GM19452 (cell line): ENCODE measurements around the gene KY.

Source experiments
- ATAC-seq: cut with Tn5 transposase; IDR thresholded peaks from one replicate; pipeline ENCODE4 v1.9.1; 2021; ENCODE audit not compliant: unreplicated experiment

Gene KY, protein sequence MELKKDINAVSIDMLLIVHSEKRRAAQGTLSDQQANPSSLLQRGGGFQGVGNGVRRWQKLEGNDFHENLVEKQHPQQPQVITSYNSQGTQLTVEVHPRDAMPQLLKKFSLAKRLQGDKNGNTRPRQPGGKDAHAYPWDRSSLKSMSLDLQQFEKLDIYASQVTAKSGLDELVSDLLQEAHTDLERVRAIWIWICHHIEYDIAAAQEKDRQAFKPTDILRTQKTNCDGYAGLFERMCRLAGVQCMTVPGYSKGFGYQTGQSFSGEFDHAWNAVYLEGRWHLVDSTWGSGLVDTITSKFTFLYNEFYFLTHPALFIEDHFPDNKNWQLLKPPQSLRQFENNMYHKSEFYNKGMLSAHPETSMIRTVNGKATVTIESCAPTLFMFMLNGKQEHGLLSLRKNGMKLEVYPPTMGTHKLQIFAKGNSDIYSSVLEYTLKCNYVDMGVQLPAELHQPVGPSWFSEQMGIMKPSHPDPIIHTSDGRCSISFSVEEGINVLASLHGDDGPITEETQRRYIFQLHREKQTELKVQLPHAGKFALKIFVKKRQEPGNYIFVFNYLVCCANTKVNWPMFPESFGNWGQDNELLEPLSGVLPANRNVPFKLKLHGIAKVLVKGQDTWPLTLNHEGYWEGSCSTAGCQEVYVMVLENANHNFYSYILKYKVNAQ

DNA sequence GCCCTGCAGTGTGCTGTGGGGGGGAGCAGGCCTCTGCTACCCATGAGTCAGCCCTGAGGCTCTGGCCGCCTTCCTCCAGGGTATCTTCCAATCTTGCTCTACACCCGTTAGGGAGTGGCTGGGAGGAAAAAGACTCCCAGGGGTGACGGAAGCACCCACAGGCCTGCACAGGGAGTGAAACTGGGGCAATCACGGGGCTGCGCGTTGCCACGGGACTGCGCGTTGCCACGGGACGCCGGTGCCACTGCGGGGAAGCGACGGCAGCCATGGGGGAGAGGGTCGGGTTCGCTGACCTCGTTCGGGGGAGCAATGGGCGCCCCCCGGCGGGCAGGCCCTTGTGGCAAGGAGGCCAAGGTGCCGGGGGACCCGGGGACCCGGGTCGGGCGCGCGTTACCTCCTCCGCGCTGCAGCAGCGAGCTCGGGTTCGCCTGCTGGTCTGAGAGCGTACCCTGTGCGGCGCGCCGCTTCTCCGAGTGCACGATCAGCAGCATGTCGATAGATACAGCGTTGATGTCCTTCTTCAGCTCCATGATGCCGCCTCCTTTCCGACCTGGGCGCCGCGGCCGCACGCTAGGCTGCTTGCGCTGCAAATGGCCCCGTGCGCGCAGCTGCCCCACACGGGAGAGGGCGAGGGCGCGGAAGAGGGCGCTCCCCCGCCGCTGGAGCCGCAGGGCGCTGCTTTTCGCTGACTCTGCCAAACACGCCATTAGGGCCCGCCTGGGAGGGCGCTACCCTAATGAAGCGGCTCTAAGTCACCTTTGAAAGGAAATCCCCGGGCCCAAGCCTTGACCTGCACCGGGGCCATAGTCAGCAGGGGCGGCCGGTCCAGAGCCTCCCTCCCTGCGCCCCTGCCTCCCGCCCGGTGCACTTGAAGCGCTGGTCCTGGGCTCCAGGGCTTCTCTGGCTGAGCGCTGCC is at the start of gene KY:
KY (minus strand) TSS at position 592 of the 916 bp plus-strand sequence; CDS start at position 530, 62 bp downstream.
- no peak for ATAC-seq

DNA sequence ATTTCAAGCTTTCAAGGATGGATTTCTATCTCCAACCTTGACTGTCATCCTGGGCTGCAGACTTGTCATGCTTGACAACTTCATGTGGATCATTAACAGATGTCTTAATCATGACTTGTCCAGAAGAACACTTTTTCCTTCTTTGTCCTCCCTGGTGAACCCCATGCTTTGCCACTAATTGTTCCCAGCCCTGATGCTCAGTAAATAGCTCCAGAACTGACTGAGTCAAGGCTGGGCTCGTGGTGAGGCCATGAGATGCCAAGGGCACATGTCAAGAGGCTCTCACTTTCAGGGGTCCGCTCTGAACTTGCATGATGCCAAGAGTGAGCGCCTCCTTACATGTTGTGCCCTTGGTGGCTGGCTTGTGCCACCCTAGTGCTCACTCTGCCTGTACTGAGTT is 48.9 kb upstream of the KY start:
- ATAC-seq: no peak

DNA sequence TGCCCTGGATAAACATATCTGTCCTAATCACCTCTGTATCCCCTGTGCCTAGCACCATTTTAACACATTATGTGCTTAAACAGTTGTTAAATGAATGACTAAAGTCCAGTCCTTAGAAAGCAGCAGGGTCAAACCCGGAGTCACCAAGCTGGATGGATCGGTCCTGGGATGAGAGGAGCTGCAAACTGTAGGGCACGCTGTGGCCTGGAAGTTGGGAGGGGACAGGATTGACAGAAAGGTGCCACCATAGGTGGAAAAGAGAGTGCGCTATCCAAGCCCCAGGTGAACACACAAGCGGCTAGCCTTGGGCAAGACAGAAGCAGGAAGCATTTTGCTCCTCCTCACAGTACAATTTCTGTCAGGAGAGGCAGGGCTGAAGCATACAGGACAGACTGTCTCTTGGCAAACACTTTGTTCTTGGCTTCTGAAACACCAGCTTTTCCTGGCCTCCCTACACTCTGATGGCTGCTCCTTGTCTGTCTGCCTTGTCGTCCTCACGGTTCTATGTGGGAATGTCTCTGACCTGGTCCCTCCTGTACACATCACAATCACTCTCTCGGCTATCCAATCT is 48.4 kb upstream of the KY start:
- no peak for ATAC-seq

DNA sequence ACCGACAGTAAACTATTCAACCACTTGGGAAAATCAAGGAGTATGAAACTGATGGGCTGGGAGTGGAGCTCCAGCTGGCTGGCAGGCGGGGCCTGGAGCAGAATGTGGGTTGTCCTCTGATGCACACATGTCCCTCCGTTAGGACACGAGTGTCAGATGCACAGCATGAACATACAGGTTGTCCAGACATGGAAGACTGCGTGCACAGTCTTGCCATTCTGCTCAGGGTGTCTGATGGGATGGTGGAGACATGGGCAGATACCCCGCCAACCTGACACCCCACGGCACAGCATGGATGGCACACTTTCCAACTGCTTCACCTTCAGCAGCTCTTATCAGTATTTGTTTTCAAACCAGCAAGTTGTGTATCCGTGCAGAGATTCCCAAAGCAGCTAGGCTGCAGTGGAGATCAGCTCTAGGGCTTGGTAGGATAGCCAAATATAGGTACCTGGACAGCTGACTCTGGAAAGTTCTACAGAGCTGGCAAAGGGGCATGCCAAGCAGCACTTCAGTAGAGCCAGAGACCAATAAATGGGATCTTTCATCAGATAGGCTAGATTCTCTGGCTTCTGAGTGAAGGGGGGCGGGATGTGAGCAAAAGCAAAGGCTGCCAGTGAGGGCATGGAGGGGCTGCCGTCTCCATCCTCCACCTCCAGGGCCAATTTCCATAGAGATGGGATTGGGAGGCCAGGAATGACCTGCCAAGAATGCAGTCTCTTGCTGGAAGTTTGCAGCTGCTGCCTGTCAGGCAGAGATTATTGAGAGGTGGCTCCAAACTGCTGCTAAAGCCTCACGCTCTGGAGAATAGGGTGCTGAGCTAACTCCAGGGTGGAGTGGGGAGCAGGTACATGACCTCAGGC is 47.2 kb upstream of the KY start:
- ATAC-seq: no peak

DNA sequence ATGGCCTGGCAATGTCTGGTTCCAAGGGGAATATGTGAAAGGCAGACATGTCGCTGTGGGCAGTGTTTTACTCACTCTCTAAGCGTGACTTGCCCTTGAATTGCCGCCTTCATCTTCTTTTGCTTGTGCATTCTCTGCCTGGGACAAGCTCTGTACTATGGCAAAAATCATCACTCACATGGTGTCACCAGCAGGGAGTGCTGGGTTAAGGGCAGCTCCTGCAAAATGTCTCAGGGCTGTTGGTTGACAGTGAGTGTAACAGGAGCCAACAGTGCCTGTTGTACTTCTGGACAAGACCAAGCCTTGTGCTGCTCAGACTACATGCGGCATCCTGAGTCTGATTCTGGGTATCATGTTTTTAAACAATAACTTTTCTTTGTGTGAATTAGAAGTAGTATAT is 45.3 kb upstream of the KY start:
- no peak for ATAC-seq

DNA sequence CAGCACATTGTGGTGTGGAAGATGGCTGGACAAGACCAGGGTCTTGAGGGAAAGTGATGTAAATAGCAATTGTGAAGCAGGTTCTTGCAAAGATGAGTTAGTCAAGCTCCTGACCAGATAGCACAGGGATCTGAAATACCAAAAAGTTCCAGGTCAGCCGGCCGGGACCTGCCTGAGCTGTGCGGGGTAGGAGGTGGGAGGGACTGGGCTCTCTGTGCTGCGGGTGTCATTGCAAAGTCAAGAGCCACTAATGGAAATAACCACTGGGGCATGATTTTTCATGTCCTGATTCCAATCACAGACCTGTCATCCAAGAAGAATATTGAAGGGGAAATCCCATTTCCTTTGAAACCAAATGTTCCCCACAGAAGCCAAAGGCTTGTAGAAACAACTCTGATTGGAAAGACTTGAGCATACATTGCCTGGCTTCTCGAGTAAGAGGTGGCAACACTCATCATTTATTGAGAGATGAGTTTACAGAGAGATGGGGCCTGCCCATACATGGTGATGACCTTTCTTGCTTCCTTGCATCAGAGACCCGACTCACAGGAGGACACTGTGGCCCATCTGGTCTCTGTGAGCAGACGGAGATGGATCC is 44.2 kb upstream of the KY start:
- no peak for ATAC-seq

DNA sequence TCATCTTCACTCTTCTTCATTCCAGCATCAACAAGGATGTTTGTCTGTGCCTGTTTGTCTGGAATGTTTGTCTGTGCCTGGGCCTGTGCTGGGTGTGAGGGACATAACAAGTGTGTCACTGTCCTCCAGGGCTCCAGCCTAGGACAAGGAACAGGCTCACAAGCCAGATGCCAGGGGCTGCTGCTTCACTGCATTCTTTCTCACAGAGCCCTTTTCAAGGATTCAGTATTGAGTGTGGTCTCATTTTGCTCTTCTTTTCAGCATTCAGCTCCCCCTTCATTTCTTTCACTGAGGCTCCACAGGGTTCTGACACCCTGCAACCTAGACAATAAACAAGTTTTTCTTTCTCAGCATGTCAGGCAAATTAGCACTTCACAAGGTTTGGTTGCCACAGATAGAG is 43.6 kb upstream of the KY start:
- no peak for ATAC-seq

DNA sequence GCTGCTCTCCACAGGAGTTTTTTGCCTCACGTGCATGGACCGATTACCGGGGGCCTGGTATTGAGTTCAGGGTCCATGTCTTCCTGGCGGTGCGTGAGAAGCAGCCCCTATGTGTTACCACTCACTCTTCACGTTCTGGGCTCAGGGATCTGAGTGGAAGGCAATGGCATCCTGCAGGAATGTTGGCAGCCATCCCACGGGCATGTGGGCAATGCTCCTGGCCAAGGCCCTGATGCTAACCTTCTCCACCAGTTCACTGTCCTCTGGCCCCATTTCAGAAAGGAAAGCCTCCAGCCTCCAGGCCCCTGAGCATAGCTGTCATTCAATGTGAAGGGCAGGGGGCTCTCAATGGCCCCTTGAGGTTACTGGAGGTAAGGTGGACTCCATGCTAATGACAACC is 43.0 kb upstream of the KY start:
- no peak for ATAC-seq

DNA sequence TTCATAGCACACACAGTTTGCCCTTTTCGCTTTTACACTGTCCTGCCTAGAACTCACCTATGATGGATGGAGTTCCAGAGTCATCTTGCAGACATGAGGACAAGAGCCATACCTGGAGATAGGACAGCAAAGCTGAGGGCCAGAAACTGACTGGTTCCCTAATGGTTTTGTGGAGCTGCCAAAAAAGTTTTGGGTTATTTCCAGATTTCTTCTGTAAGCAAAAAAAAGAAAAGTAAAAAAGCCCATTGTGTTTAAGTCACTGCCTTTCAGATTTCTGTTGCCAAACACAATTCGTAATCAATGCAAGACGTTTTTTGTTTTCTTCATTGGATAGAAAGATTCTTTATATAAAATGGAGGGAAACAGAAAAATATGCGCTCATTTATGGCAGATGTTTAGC is 42.4 kb upstream of the KY start:
- ATAC-seq: no peak

DNA sequence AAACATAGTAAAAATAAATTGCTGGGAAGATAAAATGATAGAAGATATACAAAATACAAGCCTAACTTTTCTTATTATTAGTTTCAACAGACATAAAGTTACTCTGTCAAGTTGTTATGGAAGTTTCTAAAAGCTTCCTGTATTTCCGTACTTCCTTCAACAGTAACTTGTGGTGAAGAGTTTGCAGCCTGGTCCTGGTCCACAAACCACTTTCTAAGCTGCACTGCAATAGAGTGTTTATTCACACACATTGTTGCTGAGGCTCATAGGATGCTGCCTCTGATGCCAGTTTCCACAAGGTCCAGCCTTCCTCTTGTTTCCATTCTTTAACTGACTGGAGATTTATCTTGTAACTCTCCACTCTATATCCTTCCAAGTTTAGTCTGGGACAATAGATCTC is 39.4 kb upstream of the KY start:
- ATAC-seq: no peak

DNA sequence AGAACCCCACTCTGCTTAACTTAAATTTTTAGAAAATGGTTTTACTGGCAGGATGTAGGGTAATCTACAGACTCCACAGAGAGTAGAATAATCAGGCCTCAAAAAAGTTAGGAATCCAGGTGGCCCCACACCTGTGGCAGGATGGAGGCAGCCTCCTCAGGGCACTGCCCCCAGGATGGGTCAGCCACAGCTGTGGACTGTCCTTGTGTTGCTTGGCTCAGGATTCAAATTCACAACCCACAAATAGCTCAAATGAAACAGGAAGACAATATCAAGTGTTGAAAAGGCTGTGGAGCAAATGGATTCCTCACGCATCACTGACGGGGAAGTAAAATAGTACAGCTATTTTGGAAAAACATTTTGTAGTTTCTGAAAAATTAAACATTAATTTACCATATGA is 36.8 kb upstream of the KY start:
- no peak for ATAC-seq

DNA sequence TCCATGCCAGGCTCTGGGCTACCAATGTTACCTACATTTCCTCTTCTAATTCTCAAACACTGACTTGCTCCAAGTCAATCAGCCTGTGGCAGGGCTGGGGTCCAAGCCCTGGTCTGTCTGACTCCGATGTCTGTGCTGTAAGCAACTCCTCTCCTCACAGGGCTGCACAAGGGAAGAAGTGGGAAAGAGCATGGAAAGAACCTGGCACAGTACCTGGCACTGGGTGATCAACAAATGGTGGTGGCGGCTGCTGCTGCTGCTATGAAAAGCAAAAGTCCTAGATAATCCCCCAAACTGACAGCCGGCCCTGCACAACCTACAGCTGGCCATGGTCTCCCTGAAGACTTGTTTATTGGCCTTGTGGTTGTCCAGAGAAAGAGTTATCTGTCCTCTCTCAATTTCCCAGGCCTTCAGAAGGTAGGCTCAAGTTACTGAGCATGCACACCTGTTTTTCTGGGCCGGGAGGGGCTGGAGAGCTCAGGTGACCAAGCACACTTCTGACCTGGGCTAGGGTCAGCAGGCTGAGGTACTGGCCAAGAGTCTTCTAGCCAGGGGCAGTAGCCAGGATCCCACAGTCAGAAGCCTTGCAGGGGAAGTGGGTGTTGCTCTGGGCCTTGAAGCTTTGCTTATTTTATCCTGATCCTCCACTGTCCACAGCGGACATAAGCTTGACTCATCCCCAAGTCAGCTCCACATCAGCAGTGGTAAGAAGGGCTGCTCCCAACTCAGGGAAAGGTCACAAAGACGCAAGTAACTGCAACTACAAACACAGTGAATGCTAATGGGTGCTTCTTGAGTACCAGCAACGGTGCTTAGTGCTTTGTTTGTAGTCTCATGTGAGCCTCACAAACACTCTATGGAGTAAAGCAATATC is 35.3 kb upstream of the KY start:
- no peak for ATAC-seq

DNA sequence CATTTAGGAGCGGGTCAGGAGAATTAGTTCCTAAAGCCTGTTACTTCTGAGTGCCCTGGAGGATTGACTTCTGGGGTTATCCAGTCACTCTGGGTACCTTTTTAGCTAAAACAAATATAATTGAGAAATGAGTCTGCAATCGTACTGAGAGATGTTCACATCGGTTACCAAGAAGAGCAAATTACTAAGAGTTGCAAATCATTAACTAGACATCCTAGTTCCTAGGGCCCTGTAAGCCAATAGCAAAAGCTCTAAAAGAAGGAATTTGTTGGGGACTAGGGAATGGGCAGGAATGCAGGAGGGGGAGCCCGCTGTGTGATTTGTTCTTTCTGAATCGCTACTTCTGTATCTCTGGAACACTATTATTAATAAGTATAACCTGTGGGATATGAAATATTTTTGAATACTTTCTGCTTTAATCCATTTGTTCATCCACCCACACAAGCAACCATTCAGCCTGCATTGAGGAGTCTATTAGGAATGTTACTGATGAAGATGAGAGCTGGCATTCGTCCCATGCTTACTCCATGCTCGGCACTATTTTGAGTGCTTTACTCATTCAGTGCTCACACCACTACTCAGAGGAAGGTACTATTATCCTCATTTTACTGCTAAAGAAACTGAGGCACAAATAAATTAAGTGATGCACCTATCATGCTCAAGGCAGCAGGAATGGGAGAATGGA is 31.5 kb upstream of the KY start:
- ATAC-seq: no peak

DNA sequence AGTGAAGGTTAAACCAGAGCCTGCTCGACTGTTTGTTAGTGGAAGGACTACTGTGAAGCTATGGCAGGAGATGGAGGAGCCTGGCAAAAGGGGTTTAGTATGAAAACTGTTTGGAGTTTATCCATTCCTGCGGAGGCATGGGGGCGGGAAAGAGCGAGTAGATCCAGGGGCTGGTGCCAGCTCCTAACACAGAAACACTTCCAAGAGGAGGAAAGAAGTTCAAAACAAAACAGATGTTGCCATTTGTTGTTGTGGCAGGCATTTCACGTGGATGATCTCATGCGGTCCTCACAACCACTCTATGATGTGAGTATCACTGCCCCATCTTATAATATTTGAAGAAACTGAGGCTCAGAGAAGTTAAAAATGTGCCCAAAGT is 30.7 kb upstream of the KY start:
- no peak for ATAC-seq

DNA sequence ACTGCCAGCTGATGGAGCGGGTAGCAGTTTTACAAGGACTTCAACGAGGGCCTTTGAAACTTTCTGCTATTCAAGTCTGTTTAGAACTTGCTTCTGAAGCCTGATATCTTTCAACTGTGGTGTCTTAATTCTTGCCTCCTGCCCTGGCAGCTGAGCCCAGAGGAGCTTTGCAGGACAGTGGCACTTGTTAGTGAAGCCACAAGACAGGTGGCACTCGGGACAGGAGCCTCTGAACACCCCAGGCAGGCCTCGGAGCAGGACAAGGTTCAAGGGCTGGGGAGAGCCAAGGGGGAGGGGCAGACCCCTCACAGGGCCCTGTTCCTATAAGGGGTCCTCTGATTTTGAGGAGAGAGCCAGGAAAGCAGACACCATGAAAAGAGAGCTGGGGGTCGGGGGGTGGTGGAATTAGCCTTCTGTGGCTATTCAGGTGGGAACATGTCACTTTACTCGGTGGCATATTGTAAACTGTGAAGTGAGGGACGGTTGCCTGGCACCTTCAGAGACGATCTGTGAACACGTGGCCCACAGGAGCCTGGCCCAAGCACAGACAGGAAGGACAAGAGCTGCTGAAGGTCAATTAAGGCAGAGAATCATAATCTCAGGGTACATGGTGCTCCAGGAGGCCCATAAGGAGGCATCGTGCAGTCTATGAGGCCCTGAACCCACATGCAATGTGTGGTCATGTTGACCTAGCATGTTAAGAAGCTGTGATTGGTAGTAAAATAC is 30.1 kb upstream of the KY start:
- ATAC-seq: no peak

DNA sequence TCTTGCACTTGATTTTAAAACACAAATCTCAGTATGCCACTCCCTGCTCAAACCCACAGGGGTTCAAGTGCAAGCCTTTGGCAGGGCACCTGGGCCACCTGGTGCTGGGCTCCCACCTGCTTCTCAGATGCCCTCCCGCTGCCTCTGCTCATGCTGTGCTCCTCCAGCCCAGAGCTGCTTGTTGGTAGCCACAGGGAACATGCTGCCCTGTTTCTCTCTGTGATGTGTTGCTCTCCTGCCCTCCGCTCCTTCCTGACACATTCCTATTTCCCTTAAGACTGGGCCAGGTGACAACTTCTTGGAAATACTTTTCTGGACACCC is 27.1 kb upstream of the KY start:
- no peak for ATAC-seq

DNA sequence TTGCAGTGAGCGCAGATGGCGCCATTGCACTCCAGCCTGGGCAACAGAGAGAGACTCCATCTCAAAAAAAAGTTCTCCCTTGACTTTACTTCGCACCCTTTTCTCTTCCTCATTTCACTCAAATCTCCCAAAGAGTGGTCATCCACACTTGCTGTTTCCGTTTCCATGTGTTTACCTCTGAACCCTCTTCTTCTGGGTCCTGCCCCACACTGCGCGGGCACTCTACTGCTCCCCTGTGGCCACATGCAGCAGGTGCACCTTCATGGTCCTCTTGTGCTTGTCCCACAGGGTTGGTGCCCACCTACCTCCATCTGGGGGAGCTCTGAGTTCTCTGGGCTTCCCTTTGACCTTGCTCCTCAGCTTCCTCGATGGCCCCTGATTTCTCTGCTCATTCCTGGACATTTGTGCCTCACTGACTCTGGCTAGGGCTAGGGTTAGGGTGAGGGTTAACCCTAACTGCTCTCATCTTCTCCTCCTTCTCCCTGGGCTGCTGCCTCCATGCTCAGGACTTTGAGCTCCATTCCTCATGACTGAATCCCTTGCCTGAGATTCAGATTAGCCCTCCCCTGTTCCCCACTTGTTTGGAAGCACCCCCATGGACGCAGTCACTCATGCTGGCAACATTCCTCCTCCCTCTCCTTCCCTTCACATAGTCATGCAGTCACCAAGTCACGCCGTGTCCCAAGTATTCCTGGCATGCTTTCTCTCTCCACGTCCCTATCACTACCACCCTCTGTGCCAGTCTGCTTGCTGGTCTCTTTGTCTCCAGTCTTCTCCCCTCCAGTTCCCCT is 26.6 kb upstream of the KY start:
- ATAC-seq: no peak
